ENCODE results near the gene VTCN1. TPM values are rescaled to one million over a fixed set of nuclear protein-coding genes. Genes with fewer than 3 reads are reported as not detected.

VTCN1 gene
- total RNA-seq, 1 donor from 2014 or later: 0.29 TPM

DNA sequence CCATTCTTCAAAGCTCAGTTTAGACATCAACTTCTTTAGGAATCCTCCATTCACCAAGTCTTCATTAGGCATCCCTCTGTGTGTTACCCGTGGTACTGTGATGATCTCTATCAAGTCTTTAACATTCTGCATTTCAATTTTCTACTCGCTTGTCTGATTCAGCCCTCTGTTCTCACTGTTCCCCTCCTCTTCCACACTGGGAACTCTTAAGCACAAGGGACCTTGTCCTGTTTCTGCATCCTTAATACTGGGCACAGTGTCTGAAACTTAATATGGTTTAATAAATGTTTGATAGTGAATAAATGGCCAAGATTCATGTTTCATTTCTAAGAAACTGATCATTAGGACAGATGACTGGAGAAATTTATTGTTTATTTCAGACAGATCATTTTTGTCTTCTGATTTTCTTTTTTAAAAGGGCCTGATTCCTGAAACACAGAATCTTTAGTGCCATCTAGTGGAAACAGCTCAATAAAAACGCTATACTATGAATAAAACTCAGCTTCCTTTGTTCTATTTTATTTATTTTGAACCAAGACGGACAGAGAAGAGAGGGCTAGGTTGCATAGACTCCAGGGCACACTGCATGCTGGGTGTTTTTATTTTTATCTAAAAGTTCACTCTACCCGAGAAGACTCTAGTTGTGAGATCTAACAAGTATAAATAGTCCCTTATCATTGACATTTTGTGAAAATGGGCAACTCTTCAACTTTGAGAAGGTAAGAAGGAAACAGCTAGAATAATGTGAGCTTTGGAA, 82.2 kb downstream of the VTCN1 start:
- H3K27me3 ChIP-seq (ENCODE audit: control insufficient read depth, insufficient read depth, low read length): no peaks in the 10 kb centered on the region
- DNase-seq (ENCODE audit: low read depth): no peak
- H3K36me3 ChIP-seq (ENCODE audit: control insufficient read depth, insufficient read depth, low read length): no peaks in the 10 kb centered on the region
- no peak overlapping the region for H3K4me3 ChIP-seq (ENCODE audit: low read depth, low read length)
- TF ChIP-seq, protein P1, sequence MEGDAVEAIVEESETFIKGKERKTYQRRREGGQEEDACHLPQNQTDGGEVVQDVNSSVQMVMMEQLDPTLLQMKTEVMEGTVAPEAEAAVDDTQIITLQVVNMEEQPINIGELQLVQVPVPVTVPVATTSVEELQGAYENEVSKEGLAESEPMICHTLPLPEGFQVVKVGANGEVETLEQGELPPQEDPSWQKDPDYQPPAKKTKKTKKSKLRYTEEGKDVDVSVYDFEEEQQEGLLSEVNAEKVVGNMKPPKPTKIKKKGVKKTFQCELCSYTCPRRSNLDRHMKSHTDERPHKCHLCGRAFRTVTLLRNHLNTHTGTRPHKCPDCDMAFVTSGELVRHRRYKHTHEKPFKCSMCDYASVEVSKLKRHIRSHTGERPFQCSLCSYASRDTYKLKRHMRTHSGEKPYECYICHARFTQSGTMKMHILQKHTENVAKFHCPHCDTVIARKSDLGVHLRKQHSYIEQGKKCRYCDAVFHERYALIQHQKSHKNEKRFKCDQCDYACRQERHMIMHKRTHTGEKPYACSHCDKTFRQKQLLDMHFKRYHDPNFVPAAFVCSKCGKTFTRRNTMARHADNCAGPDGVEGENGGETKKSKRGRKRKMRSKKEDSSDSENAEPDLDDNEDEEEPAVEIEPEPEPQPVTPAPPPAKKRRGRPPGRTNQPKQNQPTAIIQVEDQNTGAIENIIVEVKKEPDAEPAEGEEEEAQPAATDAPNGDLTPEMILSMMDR (IDR thresholded peaks at IDR 0.05; ENCODE audit: insufficient read depth, low read length, poor library complexity, severe bottlenecking): peak; percentile 44

DNA sequence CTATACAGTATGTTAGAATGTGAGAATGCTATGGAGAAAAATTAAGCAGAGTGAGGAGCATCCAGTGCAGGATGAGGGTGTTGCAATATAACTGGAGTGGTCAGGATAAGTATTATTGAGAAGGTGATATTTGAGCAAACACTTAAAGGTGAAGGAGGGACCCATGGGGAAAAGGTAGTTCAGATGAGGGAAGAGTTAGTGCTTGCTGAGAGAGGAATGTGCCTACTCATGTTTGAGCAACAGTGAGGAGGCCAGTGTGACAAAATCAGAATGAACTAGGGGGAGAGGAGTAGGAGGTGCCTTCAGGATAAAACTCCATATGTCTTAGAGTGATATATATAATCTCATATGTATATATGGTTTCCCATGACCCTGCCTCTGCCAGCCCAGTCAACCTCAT, 82.9 kb downstream of the VTCN1 start:
- TF ChIP-seq, protein P1 (IDR thresholded peaks at IDR 0.05; ENCODE audit: insufficient read depth, low read length, poor library complexity, severe bottlenecking): no peak
- Histone ChIP-seq H3K36me3 (ENCODE audit: control insufficient read depth, insufficient read depth, low read length) (no peaks in the 10 kb centered on the region), H3K27me3 (ENCODE audit: control insufficient read depth, insufficient read depth, low read length) (no peaks in the 10 kb centered on the region), H3K4me3 (ENCODE audit: low read depth, low read length) (no peak overlapping the region)
- DNase-seq (ENCODE audit: low read depth): no peak

DNA sequence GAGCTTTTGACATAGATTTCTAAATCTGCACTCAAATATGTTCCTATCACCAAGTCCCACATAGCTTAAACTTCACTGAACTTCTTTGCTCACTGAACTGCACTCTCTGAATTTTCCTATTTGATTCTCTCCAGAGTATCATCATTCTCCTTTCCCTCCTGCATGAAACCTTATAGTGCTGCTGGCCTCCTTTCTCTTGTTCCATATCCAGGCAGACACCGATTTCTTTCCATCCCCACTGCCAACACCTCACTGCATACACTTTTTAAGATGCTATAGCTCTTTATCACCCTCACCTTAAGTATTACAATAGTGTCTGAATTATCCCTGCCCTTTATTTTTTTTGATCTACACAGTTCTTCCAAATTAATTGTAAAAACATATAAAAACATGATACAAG, 86.1 kb downstream of the VTCN1 start:
- Histone ChIP-seq H3K36me3 (ENCODE audit: control insufficient read depth, insufficient read depth, low read length) (no peaks in the 10 kb centered on the region), H3K27me3 (ENCODE audit: control insufficient read depth, insufficient read depth, low read length) (no peaks in the 10 kb centered on the region), H3K4me3 (ENCODE audit: low read depth, low read length) (no peak overlapping the region)
- no peak for DNase-seq (ENCODE audit: low read depth)
- TF ChIP-seq, protein P1 (IDR thresholded peaks at IDR 0.05; ENCODE audit: insufficient read depth, low read length, poor library complexity, severe bottlenecking): no peak

DNA sequence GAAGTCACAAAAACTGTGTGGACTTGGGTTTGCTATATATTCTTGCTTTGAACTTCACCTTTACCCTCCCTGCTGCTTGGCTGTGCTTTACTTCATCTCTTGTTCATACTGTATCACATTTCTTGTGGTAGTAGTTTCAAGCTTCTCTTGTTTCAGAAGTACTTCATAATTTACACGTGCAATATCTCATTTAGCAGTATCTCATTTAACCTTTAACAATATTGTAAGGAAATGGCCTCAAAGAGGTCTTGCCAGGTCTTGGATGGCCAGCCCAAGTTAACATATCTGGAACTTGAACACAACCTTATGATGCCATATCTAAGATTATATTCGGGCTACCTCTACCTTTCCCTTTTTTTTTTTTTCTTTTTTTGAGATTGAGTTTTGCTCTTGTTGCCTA, 87.5 kb downstream of the VTCN1 start:
- Histone ChIP-seq H3K36me3 (ENCODE audit: control insufficient read depth, insufficient read depth, low read length) (no peaks in the 10 kb centered on the region), H3K4me3 (ENCODE audit: low read depth, low read length) (no peak overlapping the region), H3K27me3 (ENCODE audit: control insufficient read depth, insufficient read depth, low read length) (no peaks in the 10 kb centered on the region)
- TF ChIP-seq, protein P1 (IDR thresholded peaks at IDR 0.05; ENCODE audit: insufficient read depth, low read length, poor library complexity, severe bottlenecking): no peak
- no peak for DNase-seq (ENCODE audit: low read depth)

DNA sequence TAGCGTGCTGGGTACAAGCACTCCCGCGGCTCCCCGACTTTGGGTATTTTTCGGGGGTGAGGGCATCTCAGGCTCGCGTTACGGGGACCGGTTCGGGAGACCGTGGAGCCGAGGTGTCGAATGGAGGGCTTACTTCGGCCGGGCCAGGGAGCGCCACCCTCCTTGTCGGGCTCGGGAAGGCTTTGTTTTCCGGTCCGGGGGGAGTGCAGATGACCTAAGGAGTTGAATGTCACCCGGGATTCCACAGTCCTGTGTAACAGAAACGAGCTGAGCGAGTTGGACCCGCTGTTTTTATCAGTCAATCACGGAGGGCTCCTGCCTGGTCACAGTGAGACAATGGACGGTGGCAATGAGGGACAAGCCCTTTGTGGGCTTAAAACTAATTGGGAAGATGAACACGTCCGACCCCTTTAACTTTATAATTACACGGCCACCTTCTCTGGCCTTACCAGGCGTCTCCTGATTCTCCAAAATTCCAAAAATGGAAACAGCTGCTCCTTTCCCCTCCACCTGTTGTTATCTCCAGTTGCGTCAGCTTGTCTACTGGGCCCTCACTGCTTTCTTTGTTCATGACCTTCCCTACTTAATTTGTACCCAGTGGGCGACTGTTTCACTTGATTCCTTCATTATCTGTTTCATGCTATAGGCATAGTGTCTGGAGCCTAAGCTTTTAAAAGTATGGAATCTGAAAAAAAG, 88.2 kb downstream of the VTCN1 start:
- Histone ChIP-seq H3K27me3 (ENCODE audit: control insufficient read depth, insufficient read depth, low read length) (no peaks in the 10 kb centered on the region), H3K4me3 (ENCODE audit: low read depth, low read length) (peak overlapping the region; percentile 63), H3K36me3 (ENCODE audit: control insufficient read depth, insufficient read depth, low read length) (no peaks in the 10 kb centered on the region)
- DNase-seq (ENCODE audit: low read depth): no peak
- TF ChIP-seq, protein P1 (IDR thresholded peaks at IDR 0.05; ENCODE audit: insufficient read depth, low read length, poor library complexity, severe bottlenecking): no peak
